22Rv1 (cell line): ENCODE data around the gene RRP8.

Experiments
- CTCF ChIP-seq: fragments of 450-650 bp; IDR thresholded peaks from 2 replicates; pipeline ENCODE4 v1.5.1; 2017; ENCODE audit warnings: mild to moderate bottlenecking
- ZFX ChIP-seq: fragments of 450-650 bp; IDR thresholded peaks from 2 replicates; pipeline ENCODE4 v1.6.1; 2017; ENCODE audit warnings: antibody characterized with exemption, borderline replicate concordance

GRCh38 chr11:6594142-6594768 is 9.2 kb downstream of the RRP8 start:
- TF ChIP-seq CTCF = no peak
- TF ChIP-seq ZFX = no peak
